AG04449 (cell line): ENCODE measurements around the gene ACKR1.

Experiments used
- CTCF ChIA-PET: fragments of 350-600 bp; formaldehyde crosslinking; extraction: SDS; loops from one replicate; lab custom pipeline; 2021; ENCODE audit warnings: antibody characterized with exemption; lab: Yijun Ruan, JAX
- POLR2A ChIA-PET: fragments of 400-600, 350-600 bp; formaldehyde crosslinking; extraction: SDS; loops from one replicate; lab custom pipeline; 2020; ENCODE audit warnings: antibody characterized with exemption, inconsistent platforms; lab: Yijun Ruan, JAX
- DNase-seq: peaks from one replicate; pipeline ENCODE4 v3.0.0-alpha.2; 2010; ENCODE audit warnings: low read depth, low spot score
- H3K4me3 ChIP-seq: 2 replicates; pipeline ENCODE4 v1.5.1; 2011; ENCODE audit warnings: low read depth, mild to moderate bottlenecking, control low read depth, low read length
- TF ChIP-seq, protein P1 (sequence below): IDR thresholded peaks from one replicate; pipeline ENCODE4 v1.5.1; 2011; ENCODE audit warnings: mild to moderate bottlenecking, moderate library complexity, low read length, control low read depth, inconsistent platforms; ENCODE audit not compliant: insufficient read depth; ENCODE audit errors: missing control alignments

Gene ACKR1

DNA sequence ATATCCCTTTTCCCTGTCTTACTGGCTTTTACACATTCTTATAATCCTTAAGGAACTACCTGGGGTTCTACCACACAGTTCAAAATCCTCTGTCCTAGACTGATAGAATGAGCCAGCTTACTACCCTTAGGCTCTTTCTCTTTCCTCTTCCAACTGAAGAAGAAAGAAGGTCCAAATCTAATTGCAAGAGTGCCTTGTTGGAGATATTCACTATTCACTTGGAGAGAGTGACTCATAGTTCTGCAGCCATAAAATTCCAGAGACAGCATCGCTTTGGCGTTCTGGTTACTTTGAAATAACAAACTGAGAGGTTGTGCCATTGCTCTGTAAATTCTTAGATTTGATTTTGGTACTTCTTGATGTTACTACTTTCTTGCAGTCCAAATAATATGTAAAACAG is 29.1 kb upstream of the ACKR1 start:
- no peak for DNase-seq
- POLR2A ChIA-PET = no interaction called here
- CTCF ChIA-PET = interaction anchor here (1.3 kb wide), 1 partner anchor 43 kb away, joined by 3 read pairs; no protein-coding TSS in a partner anchor
- TF ChIP-seq, protein P1, sequence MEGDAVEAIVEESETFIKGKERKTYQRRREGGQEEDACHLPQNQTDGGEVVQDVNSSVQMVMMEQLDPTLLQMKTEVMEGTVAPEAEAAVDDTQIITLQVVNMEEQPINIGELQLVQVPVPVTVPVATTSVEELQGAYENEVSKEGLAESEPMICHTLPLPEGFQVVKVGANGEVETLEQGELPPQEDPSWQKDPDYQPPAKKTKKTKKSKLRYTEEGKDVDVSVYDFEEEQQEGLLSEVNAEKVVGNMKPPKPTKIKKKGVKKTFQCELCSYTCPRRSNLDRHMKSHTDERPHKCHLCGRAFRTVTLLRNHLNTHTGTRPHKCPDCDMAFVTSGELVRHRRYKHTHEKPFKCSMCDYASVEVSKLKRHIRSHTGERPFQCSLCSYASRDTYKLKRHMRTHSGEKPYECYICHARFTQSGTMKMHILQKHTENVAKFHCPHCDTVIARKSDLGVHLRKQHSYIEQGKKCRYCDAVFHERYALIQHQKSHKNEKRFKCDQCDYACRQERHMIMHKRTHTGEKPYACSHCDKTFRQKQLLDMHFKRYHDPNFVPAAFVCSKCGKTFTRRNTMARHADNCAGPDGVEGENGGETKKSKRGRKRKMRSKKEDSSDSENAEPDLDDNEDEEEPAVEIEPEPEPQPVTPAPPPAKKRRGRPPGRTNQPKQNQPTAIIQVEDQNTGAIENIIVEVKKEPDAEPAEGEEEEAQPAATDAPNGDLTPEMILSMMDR = no peak
- H3K4me3 ChIP-seq = no peak overlapping the region

DNA sequence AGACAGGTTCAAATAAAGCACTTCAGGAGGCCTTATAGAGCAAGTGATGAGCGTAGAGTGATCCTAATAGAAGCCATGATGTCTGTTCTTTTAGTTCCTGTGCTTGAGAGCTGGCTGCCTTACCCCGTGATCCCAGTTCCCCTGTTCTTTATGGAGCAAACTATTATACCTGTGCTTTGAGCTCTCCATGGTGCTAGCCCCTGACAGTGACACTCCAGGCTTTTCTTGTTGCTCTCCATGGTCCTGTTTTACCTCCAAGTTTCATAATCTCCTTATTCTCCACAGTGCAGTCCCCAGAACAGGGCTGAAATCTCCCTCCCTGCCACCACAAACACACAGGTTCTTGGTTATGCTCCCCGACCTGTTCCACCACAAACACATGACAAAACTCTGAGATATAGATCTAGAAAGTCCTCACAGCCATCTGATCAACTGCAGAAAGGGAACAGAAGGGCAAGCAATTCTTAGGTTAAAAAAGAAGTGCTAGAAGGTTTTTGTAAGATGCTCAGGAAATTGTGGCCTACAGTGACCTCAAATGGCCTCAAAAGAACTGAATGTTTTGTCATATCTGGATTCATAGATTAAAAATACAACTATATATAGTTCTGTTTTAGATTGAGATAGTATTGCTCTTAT is 27.3 kb upstream of the ACKR1 start:
- ChIA-PET CTCF (no interaction called here), POLR2A (no interaction called here)
- TF ChIP-seq, protein P1 = no peak
- H3K4me3 ChIP-seq = no peak overlapping the region
- peak; percentile 2 for DNase-seq

DNA sequence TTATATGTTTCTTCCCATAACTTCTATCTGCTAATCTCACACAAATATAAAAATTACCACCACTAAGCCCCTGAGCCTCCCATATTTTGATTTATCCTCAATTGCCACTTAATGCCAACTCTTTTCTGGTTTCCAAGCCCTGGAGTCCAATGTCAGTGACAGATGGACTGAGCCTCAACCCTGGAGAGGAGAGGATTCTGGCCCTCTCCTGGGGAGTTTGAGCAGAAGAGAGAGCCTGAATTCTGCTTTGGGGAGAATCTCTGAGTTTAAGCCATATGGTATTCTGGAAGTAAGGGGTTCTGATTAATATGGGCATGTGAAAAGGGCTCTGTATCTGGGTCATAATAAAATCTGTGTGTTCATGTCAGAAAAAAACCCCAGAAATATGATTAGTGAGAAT is 24.8 kb upstream of the ACKR1 start:
- no peak overlapping the region for H3K4me3 ChIP-seq
- ChIA-PET POLR2A (no interaction called here), CTCF (no interaction called here)
- no peak for DNase-seq
- TF ChIP-seq, protein P1 = no peak

DNA sequence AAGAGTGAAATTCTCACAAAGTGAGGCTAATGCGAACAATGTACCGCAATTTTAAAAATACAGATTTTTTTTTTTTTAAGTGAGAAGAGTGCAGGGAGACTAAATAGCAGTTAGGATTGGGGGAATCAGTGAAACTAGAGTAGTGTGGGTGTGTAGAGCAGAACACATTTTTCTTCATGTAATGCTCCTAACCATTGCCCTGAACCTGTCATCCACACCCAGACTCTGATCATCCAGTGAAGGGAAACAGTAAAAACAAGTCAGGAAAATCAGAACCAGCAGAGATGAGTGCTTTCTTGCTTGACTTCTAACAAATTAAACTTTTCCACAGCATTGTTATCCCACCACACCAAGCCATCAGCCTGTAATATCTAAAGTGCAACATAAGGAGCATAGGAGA is 24.2 kb upstream of the ACKR1 start:
- no peak overlapping the region for H3K4me3 ChIP-seq
- no peak for DNase-seq
- TF ChIP-seq, protein P1 = no peak
- POLR2A ChIA-PET = no interaction called here
- CTCF ChIA-PET = no interaction called here

DNA sequence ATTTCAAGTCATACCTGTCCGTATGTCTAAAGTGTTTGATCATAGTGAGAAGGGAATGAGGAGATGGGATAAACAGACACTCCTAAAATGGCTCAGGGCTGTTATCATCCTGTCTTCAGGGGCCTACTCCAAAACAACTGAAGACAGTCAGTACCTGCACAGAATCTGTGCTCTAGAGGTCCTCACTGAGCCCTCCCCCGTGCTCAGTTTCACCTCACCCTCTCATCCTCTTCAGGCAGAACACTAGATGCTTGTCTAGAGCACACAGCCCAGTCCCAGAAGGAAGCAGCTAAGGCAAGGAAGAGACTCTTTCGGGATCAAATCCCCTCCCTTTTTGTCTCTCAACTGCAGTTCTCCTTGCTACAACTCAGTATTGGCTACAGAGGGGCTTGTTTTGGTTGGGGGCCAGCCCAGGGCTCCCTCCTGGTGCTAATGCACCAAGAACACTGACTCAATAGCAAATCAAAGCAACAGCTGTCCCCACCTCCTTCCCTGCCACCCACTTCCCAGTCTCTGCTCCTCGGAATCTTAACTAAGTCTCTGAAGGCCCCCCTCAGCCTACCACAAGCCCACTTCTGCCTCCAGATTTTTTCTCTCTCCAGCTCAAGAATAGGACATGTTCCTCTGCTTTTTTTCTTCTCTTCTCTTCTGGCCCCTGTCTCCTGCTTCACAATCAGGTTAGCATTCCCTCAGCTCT is 23.2 kb upstream of the ACKR1 start:
- ChIA-PET CTCF (no interaction called here), POLR2A (no interaction called here)
- no peak overlapping the region for H3K4me3 ChIP-seq
- TF ChIP-seq, protein P1 = no peak
- no peak for DNase-seq

DNA sequence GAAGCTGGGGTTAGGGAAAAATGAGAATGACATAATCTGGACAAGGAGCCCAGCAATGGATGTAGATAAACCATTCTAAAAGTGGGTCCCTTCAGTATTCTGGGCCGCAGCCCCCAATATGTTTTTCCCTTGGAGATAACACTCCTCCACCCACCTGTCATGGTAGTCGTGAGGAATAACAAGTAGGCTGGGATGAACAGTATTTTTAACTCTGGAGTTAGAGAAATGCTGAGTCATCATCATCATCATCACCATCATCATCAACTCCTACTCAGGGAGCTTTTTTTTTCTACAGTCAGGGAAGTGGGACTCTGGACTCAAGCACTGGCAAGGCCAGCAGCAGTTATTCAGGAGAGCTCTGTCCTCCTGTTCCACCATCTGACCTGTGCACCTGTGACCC is 20.5 kb upstream of the ACKR1 start:
- TF ChIP-seq, protein P1 = no peak
- ChIA-PET POLR2A (no interaction called here), CTCF (interaction anchor here (0.6 to 3.2 kb wide), 4 partner anchors 11 to 606 kb away, joined by 3 to 18 read pairs (median 5); no protein-coding TSS in a partner anchor)
- no peak for DNase-seq
- H3K4me3 ChIP-seq = no peak overlapping the region
